GM23338 (cell line): Measurements from ENCODE around the gene RBM8A. TPM values are rescaled to one million over a fixed set of nuclear protein-coding genes. Genes with fewer than 3 reads are reported as not detected.

ENCODE experiments used
- ATAC-seq: fragments of 200-7000 bp; cut with Tn5 transposase; 3 replicates; pipeline ENCODE4 v1.9.1; 2020
- DNase-seq: peaks from one replicate; pipeline ENCODE4 v3.0.0-alpha.2; 2015; ENCODE audit warnings: low spot score
- H2AFZ ChIP-seq: fragments of 200-600 bp; sonication (generic); 2 replicates; pipeline ENCODE4 v1.8.0; 2016; ENCODE audit warnings: antibody characterized with exemption, mild to moderate bottlenecking, moderate library complexity
- H3F3A ChIP-seq: fragments of 200-600 bp; sonication (generic); replicated peaks from 2 replicates; pipeline ENCODE4 v1.8.0; 2017; ENCODE audit warnings: antibody characterized with exemption, mixed run types, low read depth
- H3K27ac ChIP-seq: fragments of 200-600 bp; sonication (generic); 2 replicates; pipeline ENCODE4 v1.6.1; 2016; ENCODE audit warnings: low read depth
- H3K27me3 ChIP-seq: fragments of 200-600 bp; sonication (generic); 2 replicates; pipeline ENCODE4 v1.8.0; 2016; ENCODE audit warnings: mild to moderate bottlenecking, mixed run types, moderate library complexity; ENCODE audit not compliant: insufficient read depth
- H3K36me3 ChIP-seq: fragments of 200-600 bp; sonication (generic); 2 replicates; pipeline ENCODE4 v1.8.0; 2016; ENCODE audit warnings: mild to moderate bottlenecking; ENCODE audit not compliant: insufficient read depth
- H3K4me1 ChIP-seq: fragments of 200-600 bp; sonication (generic); 2 replicates; pipeline ENCODE4 v1.8.0; 2016; ENCODE audit warnings: mild to moderate bottlenecking, moderate library complexity; ENCODE audit not compliant: insufficient read depth
- H3K4me2 ChIP-seq: fragments of 200-600 bp; sonication (generic); 2 replicates; pipeline ENCODE4 v1.7.1; 2017; ENCODE audit warnings: mixed run types
- H3K4me3 ChIP-seq: fragments of 200-600 bp; sonication (generic); 2 replicates; pipeline ENCODE4 v1.6.1; 2016; ENCODE audit warnings: mixed run types
- H3K79me2 ChIP-seq: fragments of 200-600 bp; sonication (generic); replicated peaks from 2 replicates; pipeline ENCODE4 v1.8.0; 2017; ENCODE audit warnings: mild to moderate bottlenecking; ENCODE audit not compliant: insufficient read depth
- H3K9me2 ChIP-seq: fragments of 200-600 bp; sonication (generic); 2 replicates; pipeline ENCODE4 v1.8.0; 2017; ENCODE audit not compliant: insufficient read depth
- H4K20me1 ChIP-seq: fragments of 200-600 bp; sonication (generic); replicated peaks from 2 replicates; pipeline ENCODE4 v1.8.0; 2017; ENCODE audit warnings: mild to moderate bottlenecking; ENCODE audit not compliant: insufficient read depth
- H3K27ac Mint-ChIP-seq: 2 replicates; pipeline ENCODE4 v1.8.0; 2020; ENCODE audit warnings: inconsistent platforms, mild to moderate bottlenecking, moderate library complexity, mixed read lengths
- H3K27me3 Mint-ChIP-seq: 3 replicates; pipeline ENCODE4 v1.8.0; 2022; ENCODE audit warnings: low read depth, mild to moderate bottlenecking, moderate library complexity, mixed read lengths, inconsistent platforms; ENCODE audit not compliant: insufficient read depth, poor library complexity
- H3K36me3 Mint-ChIP-seq: 3 replicates; pipeline ENCODE4 v1.8.0; 2021; ENCODE audit warnings: low read depth, mild to moderate bottlenecking, inconsistent platforms, moderate library complexity, mixed read lengths
- H3K4me1 Mint-ChIP-seq: 3 replicates; pipeline ENCODE4 v1.8.0; 2020; ENCODE audit warnings: mild to moderate bottlenecking, inconsistent platforms, mixed read lengths
- H3K4me3 Mint-ChIP-seq: 3 replicates; pipeline ENCODE4 v1.8.0; 2021; ENCODE audit warnings: moderate library complexity, mild to moderate bottlenecking, inconsistent platforms, mixed read lengths
- H3K9me3 Mint-ChIP-seq: 3 replicates; pipeline ENCODE4 v1.8.0; 2020; ENCODE audit warnings: moderate library complexity, mild to moderate bottlenecking, inconsistent platforms, mixed read lengths
- CREB1 ChIP-seq: fragments of 250-450 bp; sonication (Bioruptor Pico); IDR thresholded peaks from 2 replicates; pipeline ENCODE4 v1.5.0; 2020; ENCODE audit warnings: low read depth, mild to moderate bottlenecking, moderate library complexity
- ETS1 ChIP-seq: IDR thresholded peaks from 2 replicates; pipeline ENCODE4 v1.6.1; 2016; ENCODE audit warnings: antibody characterized with exemption
- EZH2 ChIP-seq: fragments of 200-600 bp; sonication (generic); IDR thresholded peaks from one replicate; pipeline ENCODE4 v1.8.0; 2017; ENCODE audit warnings: antibody characterized with exemption, mild to moderate bottlenecking, low read depth; ENCODE audit not compliant: unreplicated experiment
- EZH2phosphoT487 ChIP-seq: fragments of 200-600 bp; sonication (generic); IDR thresholded peaks from one replicate; pipeline ENCODE4 v1.8.1; 2018; ENCODE audit warnings: antibody characterized with exemption; ENCODE audit not compliant: unreplicated experiment
- JUNB ChIP-seq: IDR thresholded peaks from one replicate; pipeline ENCODE4 v1.6.1; 2016; ENCODE audit warnings: antibody characterized with exemption; ENCODE audit not compliant: unreplicated experiment
- NANOG ChIP-seq: IDR thresholded peaks from 2 replicates; pipeline ENCODE4 v1.6.1; 2016; ENCODE audit warnings: antibody characterized with exemption, borderline replicate concordance
- POLR2AphosphoS5 ChIP-seq: IDR thresholded peaks from 2 replicates; pipeline ENCODE4 v1.6.1; 2016; ENCODE audit warnings: antibody characterized with exemption, low read depth
- REST ChIP-seq: IDR thresholded peaks from one replicate; pipeline ENCODE4 v1.6.1; 2018; ENCODE audit warnings: antibody characterized with exemption; ENCODE audit not compliant: unreplicated experiment
- STAT1 ChIP-seq: IDR thresholded peaks from one replicate; pipeline ENCODE4 v1.6.1; 2016; ENCODE audit warnings: antibody characterized with exemption; ENCODE audit not compliant: unreplicated experiment
- ZNF114 ChIP-seq: fragments of 250-450 bp; sonication (Bioruptor Pico); IDR thresholded peaks from 2 replicates; pipeline ENCODE4 v1.5.0; 2020; ENCODE audit warnings: mild to moderate bottlenecking, moderate library complexity
- ZNF331 ChIP-seq: fragments of 250-450 bp; sonication (Bioruptor Pico); IDR thresholded peaks from 2 replicates; pipeline ENCODE4 v1.5.0; 2020; ENCODE audit warnings: low read depth, mild to moderate bottlenecking, moderate library complexity
- polyA plus RNA-seq: library from polyadenylated mRNA; unstranded; fragments of >200 nt; fragmentation: Nextera tagmentation; extraction: Ambion mirVana; gene quantifications from 2 replicates; pipeline ENCODE4 v1.2.1, GENCODE V29; 2016
- total RNA-seq: library from RNA; depleted of rRNA; stranded (reverse); fragments of >200 nt; shearing (Covaris generic); gene quantifications from 2 replicates; pipeline ENCODE4 v1.2.3, GENCODE V29; 2014

The RBM8A gene
- total and polyA plus RNA-seq, 2 experiments from 2014 or later: 170 to 312 TPM

GRCh38 chr1:145953861-145954260, 26.6 kb upstream of the RBM8A start:
- H3K27ac Mint-ChIP-seq: no peak overlapping the region
- no peak overlapping the region for H3K4me3 Mint-ChIP-seq
- no peaks in the 10 kb centered on the region; the same call in 2 of the 3 replicates for H3K36me3 Mint-ChIP-seq
- no peak for DNase-seq
- Histone ChIP-seq H3K27me3 (peaks cover 51% of the 10 kb centered on the region), H4K20me1 (no peaks in the 10 kb centered on the region), H3K79me2 (no peaks in the 10 kb centered on the region), H3K27ac (no peak overlapping the region), H2AFZ (no peak overlapping the region), H3K4me2 (no peak overlapping the region), H3F3A (no peaks in the 10 kb centered on the region; the same call in 1 of the 2 replicates), H3K4me3 (no peak overlapping the region), H3K36me3 (no peaks in the 10 kb centered on the region), H3K4me1 (peaks cover 11% of the 10 kb centered on the region), H3K9me2 (no peaks in the 10 kb centered on the region)
- TF ChIP-seq STAT1: no peak
- no peak for TF ChIP-seq ZNF331
- ATAC-seq: no peak
- no peaks in the 10 kb centered on the region; the same call in 2 of the 3 replicates for H3K9me3 Mint-ChIP-seq
- peaks cover 23% of the 10 kb centered on the region for H3K27me3 Mint-ChIP-seq
- peaks cover 17% of the 10 kb centered on the region for H3K4me1 Mint-ChIP-seq

- Histone ChIP-seq H3K27ac (no peak overlapping the region), H3K4me3 (no peak overlapping the region), H3K36me3 (no peaks in the 10 kb centered on the region), H2AFZ (no peak overlapping the region), H3K4me2 (no peak overlapping the region), H3F3A (no peaks in the 10 kb centered on the region; the same call in 1 of the 2 replicates), H3K4me1 (peaks cover 9% of the 10 kb centered on the region), H3K27me3 (peaks cover 43% of the 10 kb centered on the region), H4K20me1 (no peaks in the 10 kb centered on the region), H3K9me2 (no peaks in the 10 kb centered on the region), H3K79me2 (no peaks in the 10 kb centered on the region)
- no peak overlapping the region for H3K4me3 Mint-ChIP-seq
- peaks cover 15% of the 10 kb centered on the region for H3K4me1 Mint-ChIP-seq
- TF ChIP-seq EZH2phosphoT487: no peak
- no peak for TF ChIP-seq ETS1
- no peak for TF ChIP-seq STAT1
- TF ChIP-seq POLR2AphosphoS5: no peak
- no peak for TF ChIP-seq JUNB
- TF ChIP-seq EZH2: no peak
- no peak for TF ChIP-seq NANOG
- ATAC-seq (no peak), DNase-seq (no peak)
- no peak overlapping the region for H3K27ac Mint-ChIP-seq
- H3K27me3 Mint-ChIP-seq: peaks cover 15% of the 10 kb centered on the region
- H3K9me3 Mint-ChIP-seq: no peaks in the 10 kb centered on the region
- no peaks in the 10 kb centered on the region; the same call in 2 of the 3 replicates for H3K36me3 Mint-ChIP-seq
These were observed 25.6 kb upstream of the RBM8A start for GRCh38 chr1:145952903-145953302.

- Mint-ChIP-seq H3K4me1 (peaks cover 21% of the 10 kb centered on the region), H3K27ac (no peak overlapping the region), H3K36me3 (no peaks in the 10 kb centered on the region), H3K4me3 (no peak overlapping the region), H3K9me3 (no peaks in the 10 kb centered on the region), H3K27me3 (peaks cover 6% of the 10 kb centered on the region)
- Histone ChIP-seq H3F3A (no peaks in the 10 kb centered on the region), H4K20me1 (no peaks in the 10 kb centered on the region), H2AFZ (no peak overlapping the region), H3K4me1 (peaks cover 12% of the 10 kb centered on the region), H3K9me2 (no peaks in the 10 kb centered on the region), H3K4me3 (no peak overlapping the region), H3K27ac (no peak overlapping the region), H3K27me3 (peaks cover 34% of the 10 kb centered on the region), H3K36me3 (no peaks in the 10 kb centered on the region), H3K79me2 (no peaks in the 10 kb centered on the region), H3K4me2 (no peak overlapping the region)
- ATAC-seq (no peak), DNase-seq (no peak)
- TF ChIP-seq JUNB (no peak), ETS1 (no peak), STAT1 (no peak), EZH2phosphoT487 (no peak), EZH2 (no peak), ZNF114 (CRISPR knock-in tag) (no peak), CREB1 (CRISPR knock-in tag) (no peak), REST (no peak)
These were observed 24.2 kb upstream of the RBM8A start for GRCh38 chr1:145951526-145951925.
